SK-N-SH treated with all-trans-retinoic acid at 6 μM for 48 hours (cell line): Measurements from ENCODE around the gene TMBIM1.

Experiments used
- TCF4 ChIP-seq: fragments of 250-450 bp; sonication (Bioruptor Pico); IDR thresholded peaks from 2 replicates; pipeline ENCODE4 v1.8.0; 2021; ENCODE audit warnings: mild to moderate bottlenecking, moderate library complexity, borderline replicate concordance
- TF ChIP-seq, protein P1 (sequence below): fragments of 250-450 bp; sonication (Bioruptor Pico); IDR thresholded peaks from 2 replicates; pipeline ENCODE4 v1.5.1; 2021; ENCODE audit warnings: mild to moderate bottlenecking, moderate library complexity
- TF ChIP-seq, protein P2 (sequence below): fragments of 250-450 bp; sonication (Bioruptor Pico); IDR thresholded peaks from 2 replicates; pipeline ENCODE4 v1.5.0; 2020; ENCODE audit warnings: mild to moderate bottlenecking, moderate library complexity

- TF ChIP-seq, protein P1, sequence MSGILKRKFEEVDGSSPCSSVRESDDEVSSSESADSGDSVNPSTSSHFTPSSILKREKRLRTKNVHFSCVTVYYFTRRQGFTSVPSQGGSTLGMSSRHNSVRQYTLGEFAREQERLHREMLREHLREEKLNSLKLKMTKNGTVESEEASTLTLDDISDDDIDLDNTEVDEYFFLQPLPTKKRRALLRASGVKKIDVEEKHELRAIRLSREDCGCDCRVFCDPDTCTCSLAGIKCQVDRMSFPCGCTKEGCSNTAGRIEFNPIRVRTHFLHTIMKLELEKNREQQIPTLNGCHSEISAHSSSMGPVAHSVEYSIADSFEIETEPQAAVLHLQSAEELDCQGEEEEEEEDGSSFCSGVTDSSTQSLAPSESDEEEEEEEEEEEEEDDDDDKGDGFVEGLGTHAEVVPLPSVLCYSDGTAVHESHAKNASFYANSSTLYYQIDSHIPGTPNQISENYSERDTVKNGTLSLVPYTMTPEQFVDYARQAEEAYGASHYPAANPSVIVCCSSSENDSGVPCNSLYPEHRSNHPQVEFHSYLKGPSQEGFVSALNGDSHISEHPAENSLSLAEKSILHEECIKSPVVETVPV (CRISPR knock-in tag), result no peak
- TF ChIP-seq TCF4 (CRISPR knock-in tag), result no peak
- TF ChIP-seq, protein P2, sequence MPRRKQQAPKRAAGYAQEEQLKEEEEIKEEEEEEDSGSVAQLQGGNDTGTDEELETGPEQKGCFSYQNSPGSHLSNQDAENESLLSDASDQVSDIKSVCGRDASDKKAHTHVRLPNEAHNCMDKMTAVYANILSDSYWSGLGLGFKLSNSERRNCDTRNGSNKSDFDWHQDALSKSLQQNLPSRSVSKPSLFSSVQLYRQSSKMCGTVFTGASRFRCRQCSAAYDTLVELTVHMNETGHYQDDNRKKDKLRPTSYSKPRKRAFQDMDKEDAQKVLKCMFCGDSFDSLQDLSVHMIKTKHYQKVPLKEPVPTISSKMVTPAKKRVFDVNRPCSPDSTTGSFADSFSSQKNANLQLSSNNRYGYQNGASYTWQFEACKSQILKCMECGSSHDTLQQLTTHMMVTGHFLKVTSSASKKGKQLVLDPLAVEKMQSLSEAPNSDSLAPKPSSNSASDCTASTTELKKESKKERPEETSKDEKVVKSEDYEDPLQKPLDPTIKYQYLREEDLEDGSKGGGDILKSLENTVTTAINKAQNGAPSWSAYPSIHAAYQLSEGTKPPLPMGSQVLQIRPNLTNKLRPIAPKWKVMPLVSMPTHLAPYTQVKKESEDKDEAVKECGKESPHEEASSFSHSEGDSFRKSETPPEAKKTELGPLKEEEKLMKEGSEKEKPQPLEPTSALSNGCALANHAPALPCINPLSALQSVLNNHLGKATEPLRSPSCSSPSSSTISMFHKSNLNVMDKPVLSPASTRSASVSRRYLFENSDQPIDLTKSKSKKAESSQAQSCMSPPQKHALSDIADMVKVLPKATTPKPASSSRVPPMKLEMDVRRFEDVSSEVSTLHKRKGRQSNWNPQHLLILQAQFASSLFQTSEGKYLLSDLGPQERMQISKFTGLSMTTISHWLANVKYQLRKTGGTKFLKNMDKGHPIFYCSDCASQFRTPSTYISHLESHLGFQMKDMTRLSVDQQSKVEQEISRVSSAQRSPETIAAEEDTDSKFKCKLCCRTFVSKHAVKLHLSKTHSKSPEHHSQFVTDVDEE, result no peak
These were observed 29.4 kb downstream of the TMBIM1 start for GRCh38 chr2:218262631-218263586.
